Measurements from ENCODE around the gene ZNF674. TPM values are rescaled to one million over a fixed set of nuclear protein-coding genes. Genes with fewer than 3 reads are reported as not detected.
"Not testable (repeated sequence)": the region's sequence is repeated elsewhere in the genome, so short reads cannot be mapped to it uniquely, and the experiment has no call there.

ZNF674 gene
- polyA plus RNA-seq, 4 donors: 5.4 to 8.6 (median 6.7) TPM

DNA sequence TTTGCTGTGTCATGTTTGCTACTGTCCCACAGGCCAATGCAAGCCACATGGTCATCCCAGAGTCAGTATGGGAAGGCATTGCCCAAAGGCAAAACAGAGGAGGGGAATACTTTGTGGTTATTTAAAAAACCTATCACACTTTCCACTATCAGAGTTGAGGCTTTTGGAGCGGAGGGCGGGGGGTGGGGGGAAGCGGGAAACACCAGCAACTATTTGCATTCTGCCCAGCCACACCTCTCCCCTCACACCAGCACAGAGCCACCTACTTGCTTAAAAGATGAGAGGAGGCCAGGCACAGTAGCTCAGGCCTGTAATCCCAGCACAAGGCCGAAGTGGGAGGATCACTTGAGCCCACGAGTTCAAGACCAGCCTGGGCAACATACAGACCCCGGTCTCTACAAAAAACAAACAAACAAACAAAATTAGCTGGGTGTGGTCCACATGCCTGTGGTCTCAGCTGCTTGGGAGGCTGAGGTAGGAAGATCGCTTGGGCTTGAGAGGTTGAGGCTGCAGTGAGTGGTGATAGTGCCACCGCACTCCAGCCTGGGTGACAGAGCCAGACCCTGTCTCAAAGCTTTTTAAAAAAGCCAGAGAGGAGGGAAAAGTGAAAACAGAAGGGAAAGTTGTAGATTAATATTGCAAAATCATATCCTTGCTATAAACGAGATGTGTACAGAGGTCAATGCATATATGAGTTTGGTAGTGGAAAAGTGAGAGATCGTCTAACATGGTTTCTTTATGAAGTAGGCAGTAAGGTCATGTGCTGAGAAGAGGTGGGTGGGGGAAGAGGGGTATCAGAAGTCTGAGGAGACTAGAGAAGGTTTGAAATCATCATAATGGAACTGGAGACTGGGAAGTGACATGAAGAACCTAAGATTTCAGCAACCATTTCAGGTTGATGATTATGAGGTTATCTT, 26.5 kb upstream of the ZNF674 start:
- no peak for DNase-seq (ENCODE audit: low read depth in 4 of 4, low spot score in 2 of 4)

- DNase-seq (ENCODE audit: low read depth in 4 of 4, low spot score in 2 of 4): no peak
These were observed 24.4 kb upstream of the ZNF674 start for GRCh38 chrX:46569621-46570020.

GRCh38 chrX:46567388-46567787, 22.2 kb upstream of the ZNF674 start:
- no peak for DNase-seq (ENCODE audit: low read depth in 4 of 4, low spot score in 2 of 4)

GRCh38 chrX:46561824-46562657, 16.8 kb upstream of the ZNF674 start:
- DNase-seq (ENCODE audit: low read depth in 4 of 4, low spot score in 2 of 4): no peak

- no peak for DNase-seq (ENCODE audit: low read depth in 4 of 4, low spot score in 2 of 4)
These were observed 13.8 kb upstream of the ZNF674 start for GRCh38 chrX:46559062-46559461.

- no peak for DNase-seq (ENCODE audit: low read depth in 4 of 4, low spot score in 2 of 4)
These were observed 9.7 kb upstream of the ZNF674 start for GRCh38 chrX:46554942-46555341.

DNA sequence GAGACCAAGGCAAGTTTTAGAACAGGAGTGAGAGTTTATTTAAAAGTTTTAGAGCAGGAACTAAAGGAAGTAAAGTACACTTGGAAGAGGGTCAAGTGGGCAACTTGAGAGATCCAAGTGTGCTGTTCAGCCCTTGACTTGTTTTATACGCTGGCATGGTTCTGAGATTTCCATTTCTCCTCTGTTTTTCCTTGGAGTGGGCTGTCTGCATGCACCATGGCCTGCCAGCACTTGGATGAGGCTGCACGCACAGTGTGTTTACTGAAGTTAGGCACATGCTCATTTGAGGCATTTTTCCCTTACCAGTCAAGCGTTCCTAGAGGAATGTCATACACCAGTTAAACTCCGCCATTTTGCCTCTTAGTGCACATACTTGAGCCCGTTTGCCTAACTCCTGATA, 8.7 kb upstream of the ZNF674 start:
- DNase-seq (ENCODE audit: low read depth in 4 of 4, low spot score in 2 of 4): no peak

DNA sequence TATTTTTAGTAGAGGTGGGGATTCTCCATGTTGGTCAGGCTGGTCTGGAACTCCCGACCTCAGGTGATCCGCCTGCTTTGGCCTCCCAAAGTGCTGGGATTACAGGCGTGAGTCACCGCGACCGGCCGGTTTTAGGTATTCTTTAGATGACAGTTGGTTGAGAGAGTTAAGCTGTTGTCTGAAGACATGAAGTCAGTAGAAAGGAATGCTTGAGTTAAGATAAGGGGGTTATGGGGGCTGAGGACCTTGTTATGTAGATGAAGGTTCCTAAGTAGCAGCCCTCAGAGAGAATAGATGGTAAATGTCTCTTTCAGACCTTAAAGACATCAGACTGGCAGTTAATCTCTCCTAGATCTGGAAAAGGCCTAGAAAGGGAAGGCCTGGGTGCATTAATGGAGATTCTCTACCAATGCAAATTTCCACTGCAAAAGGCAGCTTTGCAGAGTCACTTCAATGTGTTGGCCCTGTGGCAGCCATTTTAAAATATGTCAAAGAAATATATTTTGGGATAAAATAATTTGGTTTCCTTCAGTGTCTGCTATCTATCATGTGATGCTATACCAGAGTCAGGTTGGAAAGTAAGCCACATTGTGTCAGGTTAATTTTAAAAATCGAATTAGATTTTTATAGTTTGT, 6.4 kb upstream of the ZNF674 start:
- no peak for DNase-seq (ENCODE audit: low read depth in 4 of 4, low spot score in 2 of 4)

- DNase-seq (ENCODE audit: low read depth in 4 of 4, low spot score in 2 of 4): no peak
These were observed 4.7 kb upstream of the ZNF674 start for GRCh38 chrX:46549914-46550313.

DNA sequence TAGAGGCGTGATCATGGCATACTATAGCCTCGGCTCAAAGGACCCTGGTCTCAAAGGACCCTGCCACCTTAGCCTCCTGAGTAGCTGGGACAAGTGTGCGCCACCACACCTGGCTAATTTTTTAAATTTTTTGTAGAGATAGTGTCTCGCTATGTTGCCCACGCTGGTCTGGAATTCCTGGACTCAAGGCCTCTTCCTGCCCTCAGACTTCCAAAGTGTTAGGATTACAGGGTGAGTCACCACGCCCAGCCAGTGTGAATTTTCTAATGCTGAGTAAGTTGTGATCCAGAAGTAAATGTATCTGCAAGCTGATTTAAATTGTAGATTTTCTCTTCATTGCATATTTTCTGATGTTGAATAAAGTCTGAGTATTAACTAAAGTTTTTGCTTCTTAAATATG, 2.6 kb upstream of the ZNF674 start:
- DNase-seq (ENCODE audit: low read depth in 4 of 4, low spot score in 2 of 4): no peak

DNA sequence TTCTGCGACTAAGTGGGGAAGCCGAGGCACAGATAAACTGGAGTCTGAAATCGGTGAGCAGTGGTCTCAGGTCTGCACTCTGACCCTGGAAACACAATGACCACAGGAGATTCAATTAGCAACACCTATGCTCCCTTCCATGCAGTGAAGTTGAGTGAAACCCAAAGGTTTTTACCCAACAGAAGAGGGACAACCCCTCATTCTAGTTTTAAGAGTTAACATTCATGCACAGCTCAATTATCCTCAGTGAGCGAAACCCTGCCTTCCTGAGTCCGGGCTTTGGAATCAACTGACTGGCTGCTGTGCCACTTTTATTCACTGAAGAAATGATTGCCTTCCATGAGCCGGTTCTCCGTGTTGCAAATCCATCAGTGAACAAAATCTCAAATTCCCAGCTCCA, 694 bp downstream of the ZNF674 start:
- DNase-seq (ENCODE audit: low read depth in 4 of 4, low spot score in 2 of 4): not testable (repeated sequence)

DNA sequence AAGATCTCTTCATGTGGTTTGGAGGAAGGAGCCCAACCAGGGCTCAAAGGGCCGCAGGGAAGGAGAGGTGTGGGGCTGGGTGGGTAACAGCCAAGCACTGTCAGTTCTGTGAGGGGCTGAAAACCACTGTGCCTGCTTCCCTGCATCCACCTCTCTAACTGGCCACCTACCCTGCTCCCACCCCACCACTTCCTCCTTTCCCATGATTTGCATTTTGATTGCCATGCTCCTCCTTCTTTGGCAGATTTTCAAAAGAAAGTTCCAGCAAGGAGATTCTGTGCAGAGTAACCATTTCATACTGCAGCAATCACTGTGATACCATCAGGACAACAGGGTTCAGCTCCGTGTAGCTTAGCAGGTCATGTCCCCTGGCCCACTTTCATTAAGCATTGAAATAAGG, 1.8 kb downstream of the ZNF674 start:
- DNase-seq (ENCODE audit: low read depth in 4 of 4, low spot score in 2 of 4): no peak

DNA sequence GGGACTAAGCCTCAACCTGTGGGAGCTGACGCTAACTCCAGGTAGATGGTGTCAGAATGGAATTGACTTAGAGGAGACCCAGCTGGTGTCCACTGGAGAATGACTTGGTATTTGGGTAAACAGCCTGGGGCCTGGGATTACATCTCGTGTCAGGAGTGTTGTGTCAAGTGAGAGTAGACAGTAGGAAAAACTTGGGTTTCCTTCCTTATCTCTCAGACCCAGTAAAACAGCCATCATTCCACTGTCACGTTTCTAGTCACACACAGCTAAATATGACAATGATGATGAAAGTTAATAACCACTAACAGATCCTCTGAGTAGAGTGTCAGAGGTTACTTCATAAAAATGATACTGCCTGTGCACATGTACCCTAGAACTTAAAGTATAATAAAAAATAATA, 13.8 kb downstream of the ZNF674 start:
- no peak for DNase-seq (ENCODE audit: low read depth in 4 of 4, low spot score in 2 of 4)

GRCh38 chrX:46530404-46530908, 14.8 kb downstream of the ZNF674 start:
- DNase-seq (ENCODE audit: low read depth in 4 of 4, low spot score in 2 of 4): not testable (repeated sequence)

GRCh38 chrX:46529740-46530403, 15.3 kb downstream of the ZNF674 start:
- not testable (repeated sequence) for DNase-seq (ENCODE audit: low read depth in 4 of 4, low spot score in 2 of 4)

- not testable (repeated sequence) for DNase-seq (ENCODE audit: low read depth in 4 of 4, low spot score in 2 of 4)
These were observed 16.6 kb downstream of the ZNF674 start for GRCh38 chrX:46528640-46529039.

DNA sequence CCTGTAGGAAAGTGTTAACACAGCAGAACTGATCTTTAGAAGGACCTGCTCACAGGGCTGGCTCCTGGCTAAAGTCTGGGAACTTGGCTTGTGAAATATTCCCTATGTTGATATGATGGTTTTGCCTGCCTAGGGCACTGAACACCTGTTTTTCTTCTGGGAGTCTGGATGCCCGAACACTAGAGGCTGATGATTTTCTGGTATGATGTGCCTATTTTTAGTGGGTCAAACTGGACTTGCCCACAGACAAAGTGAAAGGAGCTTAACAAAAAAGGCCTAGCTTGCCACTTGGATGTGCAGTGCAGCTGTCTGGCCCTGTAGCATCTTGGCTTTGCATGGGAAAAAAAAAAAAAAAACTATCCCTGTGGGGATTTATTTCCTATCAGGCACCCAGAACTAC, 39.1 kb downstream of the ZNF674 start:
- DNase-seq (ENCODE audit: low read depth in 4 of 4, low spot score in 2 of 4): no peak

GRCh38 chrX:46502848-46503247, 42.4 kb downstream of the ZNF674 start:
- no peak for DNase-seq (ENCODE audit: low read depth in 4 of 4, low spot score in 2 of 4)

- DNase-seq (ENCODE audit: low read depth in 4 of 4, low spot score in 2 of 4): no peak
These were observed 45.2 kb downstream of the ZNF674 start for GRCh38 chrX:46500054-46500453.

GRCh38 chrX:46488712-46489111, 56.5 kb downstream of the ZNF674 start:
- DNase-seq (ENCODE audit: low read depth in 4 of 4, low spot score in 2 of 4): no peak

All from left renal cortex interstitium (tissue), 4 donors.